PFSK-1 (cell line): Measurements from ENCODE around the gene SLC11A1.

Experiments used
- FOXP2 ChIP-seq: optimal IDR thresholded peaks from 2 replicates; pipeline ENCODE3; 2011; ENCODE audit warnings: borderline replicate concordance, control low read depth, inconsistent platforms; ENCODE audit not compliant: insufficient read depth; ENCODE audit errors: extremely low read length, extremely low read depth
- POLR2AphosphoS5 ChIP-seq: IDR thresholded peaks from 2 replicates; pipeline ENCODE4 v1.6.1; 2012; ENCODE audit warnings: low read depth, mild to moderate bottlenecking, control low read depth, low read length, moderate library complexity
- REST ChIP-seq, 2 experiments: IDR thresholded peaks; 2 replicates each; pipeline versions ENCODE4 v1.6.1 to v1.8.0; 2011 to 2012; ENCODE audit warnings: low read depth in 2 of 2, low read length in 2 of 2, control low read depth in 1 of 2, inconsistent platforms in 1 of 2, mild to moderate bottlenecking in 1 of 2, moderate library complexity in 1 of 2; ENCODE audit not compliant: insufficient read depth in 1 of 2
- SIN3A ChIP-seq: IDR thresholded peaks from 2 replicates; pipeline ENCODE4 v1.6.1; 2012; ENCODE audit warnings: mild to moderate bottlenecking, low read length, moderate library complexity, borderline replicate concordance; ENCODE audit not compliant: insufficient read depth
- TAF1 ChIP-seq: IDR thresholded peaks from 2 replicates; pipeline ENCODE4 v1.6.1; 2012; ENCODE audit warnings: low read length, control low read depth, borderline replicate concordance; ENCODE audit not compliant: insufficient read depth

Gene SLC11A1

DNA sequence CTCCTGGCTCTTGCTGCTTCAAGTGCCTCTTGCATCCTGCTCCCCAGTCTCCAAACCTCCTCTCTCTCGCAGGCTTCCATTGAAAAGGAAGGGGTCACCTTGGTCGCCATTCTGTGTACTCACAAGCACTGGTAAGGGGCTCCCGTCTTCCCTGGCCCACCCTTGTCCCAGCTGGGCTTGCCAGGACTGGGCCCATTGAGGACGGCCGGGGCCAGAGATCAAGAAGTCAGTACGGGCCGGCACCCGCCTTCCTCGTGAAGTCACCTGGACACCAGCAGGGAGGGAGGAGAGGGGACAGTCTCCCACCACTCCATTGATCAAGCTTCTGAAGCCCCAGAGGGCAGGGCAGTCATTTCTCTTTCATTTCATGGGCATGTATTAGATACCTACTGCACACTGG lies 41.4 kb upstream of the SLC11A1 start:
- no peak for TF ChIP-seq SIN3A
- TF ChIP-seq TAF1, result no peak
- no peak for TF ChIP-seq FOXP2
- TF ChIP-seq POLR2AphosphoS5, result no peak
- no peak for TF ChIP-seq REST (IDR thresholded peaks at IDR 0.05; ENCODE audit: insufficient read depth in 1 of 2, low read depth in 2 of 2, low read length in 2 of 2)

DNA sequence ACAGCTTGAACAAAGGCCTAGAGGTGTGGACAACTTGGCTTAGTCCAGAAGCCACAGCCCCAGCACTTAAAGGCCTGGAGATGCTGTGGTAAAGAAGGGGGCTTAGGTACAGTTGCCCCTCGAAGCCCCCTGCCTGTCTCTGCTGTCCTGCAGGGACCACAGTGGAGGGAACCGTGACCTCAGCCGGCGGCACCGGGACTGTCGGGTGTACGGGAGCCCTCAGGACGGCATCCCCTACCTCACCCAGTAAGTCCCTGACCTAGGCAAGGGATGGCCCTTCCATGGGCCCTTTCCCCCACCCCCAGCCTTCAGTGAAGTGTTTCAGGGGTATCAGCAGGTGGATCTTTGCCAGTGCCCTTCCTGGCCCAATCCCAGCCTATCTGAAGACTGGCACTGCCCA lies 40.7 kb upstream of the SLC11A1 start:
- TF ChIP-seq REST (IDR thresholded peaks at IDR 0.05; ENCODE audit: insufficient read depth in 1 of 2, low read depth in 2 of 2, low read length in 2 of 2), result no peak
- no peak for TF ChIP-seq TAF1
- TF ChIP-seq FOXP2, result no peak
- TF ChIP-seq POLR2AphosphoS5, result no peak
- no peak for TF ChIP-seq SIN3A

DNA sequence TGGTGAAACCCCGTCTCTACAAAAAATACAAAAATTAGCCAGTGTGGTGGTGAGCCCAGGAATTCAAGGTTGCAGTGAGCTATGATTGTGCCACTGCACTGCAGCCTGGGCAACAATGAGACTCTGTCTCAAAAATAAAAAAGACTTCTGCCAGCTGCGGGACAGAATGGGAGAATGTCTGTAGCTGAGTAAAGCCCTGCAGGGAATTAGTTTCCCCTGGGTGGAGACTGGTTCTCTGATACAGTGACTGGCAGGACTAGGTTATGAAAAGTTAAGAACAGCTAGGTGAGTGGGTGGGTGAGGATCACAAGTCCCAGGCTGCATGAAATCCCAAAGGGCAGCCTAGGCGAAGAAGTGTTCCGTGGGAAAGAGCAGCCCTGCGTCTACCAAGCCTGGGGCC lies 39.2 kb upstream of the SLC11A1 start:
- TF ChIP-seq POLR2AphosphoS5 (no peak), FOXP2 (no peak), SIN3A (no peak), TAF1 (no peak), REST (IDR thresholded peaks at IDR 0.05; ENCODE audit: insufficient read depth in 1 of 2, low read depth in 2 of 2, low read length in 2 of 2) (no peak)

DNA sequence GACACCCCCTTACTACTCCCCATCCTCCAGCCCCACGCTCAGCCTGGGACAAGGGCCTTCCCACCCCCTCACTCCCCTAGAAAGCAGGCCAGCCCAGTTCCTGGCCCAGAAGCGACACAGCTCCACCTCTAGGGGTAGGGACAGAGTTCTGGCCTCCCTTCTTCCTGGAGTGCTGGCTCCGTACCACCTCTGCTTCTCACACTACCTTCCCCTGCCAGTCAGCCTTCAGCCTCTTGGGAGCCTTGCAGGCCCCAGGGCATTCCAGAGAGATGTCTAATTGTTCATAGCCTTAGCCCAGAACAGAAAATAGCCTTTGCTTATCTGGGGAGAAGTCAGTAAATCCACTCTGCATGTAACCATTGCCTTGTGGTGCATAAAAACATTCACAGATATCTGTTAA lies 38.5 kb upstream of the SLC11A1 start:
- TF ChIP-seq REST (IDR thresholded peaks at IDR 0.05; ENCODE audit: insufficient read depth in 1 of 2, low read depth in 2 of 2, low read length in 2 of 2) (no peak), FOXP2 (no peak), TAF1 (no peak), POLR2AphosphoS5 (no peak), SIN3A (no peak)

- TF ChIP-seq SIN3A (no peak), POLR2AphosphoS5 (no peak), TAF1 (no peak), FOXP2 (no peak), REST (IDR thresholded peaks at IDR 0.05; ENCODE audit: insufficient read depth in 1 of 2, low read depth in 2 of 2, low read length in 2 of 2) (no peak)
Observed at GRCh38 chr2:218344090-218344754, 37.9 kb upstream of the SLC11A1 start.
